Left lung (tissue), 10 donors: ENCODE results near the gene B2M. TPM values are rescaled to one million over a fixed set of nuclear protein-coding genes. Genes with fewer than 3 reads are reported as not detected.
"Not testable (repeated sequence)": the region's sequence is repeated elsewhere in the genome, so short reads cannot be mapped to it uniquely, and the experiment has no call there.

Source experiments
- ATAC-seq: fragments of 200-7000 bp; cut with Tn5 transposase; one replicate; pipeline ENCODE4 v1.9.1; 2020; ENCODE audit warnings: moderate library complexity
- DNase-seq, 4 donors: peaks; one replicate each; pipeline ENCODE4 v3.0.0-alpha.2; 2013 to 2020
- H3K27ac ChIP-seq, 2 donors: fragments of 200-600 bp; sonication (generic) in 1 of 2; one replicate each; pipeline versions ENCODE4 v1.5.0 to v1.8.0; 2020 to 2021
- H3K27me3 ChIP-seq, 2 donors: fragments of 200-600 bp; sonication (generic) in 1 of 2; one replicate each; pipeline versions ENCODE4 v1.5.0 to v1.8.0; 2020 to 2021
- H3K36me3 ChIP-seq, 2 donors: fragments of 200-600 bp; sonication (generic) in 1 of 2; one replicate each; pipeline versions ENCODE4 v1.5.0 to v1.8.0; 2020 to 2021
- H3K4me1 ChIP-seq, 2 donors: fragments of 200-600 bp; one replicate each; pipeline ENCODE4 v1.8.0; 2021
- H3K4me3 ChIP-seq, 2 donors: fragments of 200-600 bp; sonication (generic) in 1 of 2; one replicate each; pipeline versions ENCODE4 v1.5.0 to v1.8.0; 2020 to 2021; ENCODE audit warnings: mild to moderate bottlenecking in 1 of 2
- H3K9me3 ChIP-seq, 2 donors: fragments of 200-600 bp; sonication (generic) in 1 of 2; one replicate each; pipeline versions ENCODE4 v1.5.0 to v1.8.0; 2020 to 2021
- CTCF ChIP-seq, 2 donors: fragments of 200-600 bp; sonication (generic) in 1 of 2; IDR thresholded peaks; one replicate each; pipeline versions ENCODE4 v1.5.0 to v1.8.0; 2021; ENCODE audit warnings: antibody characterized with exemption in 2 of 2
- intact Hi-C, 2 donors: fragments of 100-400 bp; cut with DNase I; formaldehyde crosslinking; loops; one replicate each; pipeline versions ENCODE4 v1.11.2 to v1.14.2; 2022
- polyA plus RNA-seq, 6 donors: library from polyadenylated mRNA; unstranded; fragments of 120-200 nt; gene quantifications; one replicate each; pipeline ENCODE4 v1.2.1, GENCODE V29; 2013; ENCODE audit not compliant: insufficient read length in 6 of 6
- total RNA-seq, 2 donors: library from RNA; stranded (reverse); fragmentation: NEBNext Ultra II Directional; extraction: Animal tissue kit (Norgen Biotek cat#: 25700); gene quantifications; one replicate each; pipeline ENCODE4 v1.2.1, GENCODE V29; 2021
- donor health status: DM: no; HTN: yes; CAD: no.
- donor health status: DM: no; HTN: no; CAD: no.

Gene B2M
- total and polyA plus RNA-seq, 8 donors, result 1,154 to 5,072 (median 1,442) TPM

- TF ChIP-seq CTCF (IDR thresholded peaks at IDR 0.05), result no peak
- peak; percentile 11 for ATAC-seq
- DNase-seq, result peak in 1 of 4 donors; percentile 48
- no peaks in the 10 kb centered on the region for H3K9me3 ChIP-seq
- peak overlapping the region; percentile 98 for H3K27ac ChIP-seq
- peaks cover 0 to 6% of the 10 kb centered on the region in 2 donors for H3K36me3 ChIP-seq
- no peaks in the 10 kb centered on the region for H3K27me3 ChIP-seq
- intact Hi-C loops, result no loop called here
- peak overlapping the region in 1 of 2 donors; percentile 21 for H3K4me3 ChIP-seq
- H3K4me1 ChIP-seq, result peaks cover 14 to 81% of the 10 kb centered on the region in 2 donors
These were observed 15.5 kb downstream of the B2M start for GRCh38 chr15:44726568-44727484.

- Histone ChIP-seq H3K4me1 (peaks cover 14 to 78% of the 10 kb centered on the region in 2 donors), H3K27me3 (no peaks in the 10 kb centered on the region), H3K4me3 (peak overlapping the region in 1 of 2 donors; percentile 72), H3K27ac (peak overlapping the region; percentile 98), H3K36me3 (peaks cover 0 to 9% of the 10 kb centered on the region in 2 donors), H3K9me3 (no peaks in the 10 kb centered on the region)
- DNase-seq (no peak), ATAC-seq (no peak)
- intact Hi-C loops, result no loop called here
- no peak for TF ChIP-seq CTCF (IDR thresholded peaks at IDR 0.05)
These were observed 16.3 kb downstream of the B2M start for GRCh38 chr15:44727485-44728231.

- DNase-seq, intact Hi-C loops, H3K27me3 ChIP-seq, ATAC-seq, H3K36me3 ChIP-seq, H3K9me3 ChIP-seq: not testable (repeated sequence)
- peaks cover 14 to 73% of the 10 kb centered on the region in 2 donors for H3K4me1 ChIP-seq
- H3K4me3 ChIP-seq, result peak overlapping the region; percentile 16 to 72
- H3K27ac ChIP-seq, result peak overlapping the region; percentile 98
These were observed 16.9 kb downstream of the B2M start for GRCh38 chr15:44728232-44728575.

- peaks cover 0 to 9% of the 10 kb centered on the region in 2 donors for H3K36me3 ChIP-seq
- no peak for TF ChIP-seq CTCF (IDR thresholded peaks at IDR 0.05)
- H3K9me3 ChIP-seq, result no peaks in the 10 kb centered on the region
- peak overlapping the region; percentile 98 for H3K27ac ChIP-seq
- peak overlapping the region; percentile 64 to 72 for H3K4me3 ChIP-seq
- intact Hi-C loops, result no loop called here
- H3K27me3 ChIP-seq, result no peaks in the 10 kb centered on the region
- ATAC-seq, result peak; percentile 93
- DNase-seq, result peak; percentile 96 to 98 (median 96)
- peaks cover 14 to 67% of the 10 kb centered on the region in 2 donors for H3K4me1 ChIP-seq
These were observed 17.5 kb downstream of the B2M start for GRCh38 chr15:44728576-44729407.

- peak overlapping the region; percentile 64 to 72 for H3K4me3 ChIP-seq
- DNase-seq (peak in 1 of 4 donors; percentile 81), ATAC-seq (peak; percentile 24)
- peaks cover 14 to 65% of the 10 kb centered on the region in 2 donors for H3K4me1 ChIP-seq
- no peak for TF ChIP-seq CTCF (IDR thresholded peaks at IDR 0.05)
- H3K27me3 ChIP-seq, result no peaks in the 10 kb centered on the region
- peaks cover 0 to 9% of the 10 kb centered on the region in 2 donors for H3K36me3 ChIP-seq
- H3K9me3 ChIP-seq, result no peaks in the 10 kb centered on the region
- intact Hi-C loops, result loop anchor here in 1 of 2 donors (10.0 kb wide), 1 partner anchor 65 kb away; the partner anchor contains the start of gene SPG11
- peak overlapping the region; percentile 98 for H3K27ac ChIP-seq
These were observed 18.3 kb downstream of the B2M start for GRCh38 chr15:44729408-44730127.
